Motor neuron (in vitro differentiated cells): Measurements from ENCODE around the gene TMSB4X. TPM values are rescaled to one million over a fixed set of nuclear protein-coding genes. Genes with fewer than 3 reads are reported as not detected.
"Not testable (repeated sequence)": the region's sequence is repeated elsewhere in the genome, so short reads cannot be mapped to it uniquely, and the experiment has no call there.

Experiments used
- ATAC-seq, 8 experiments: fragments of 200-7000 bp; cut with Tn5 transposase; replicated peaks in 6 of 8; 2 replicates each; pipeline ENCODE4 v1.8.0; 2021; ENCODE audit warnings: mild to moderate bottlenecking in 8 of 8, moderate library complexity in 8 of 8
- H3K27ac ChIP-seq, 2 donors: fragments of 250-450 bp; sonication (Bioruptor Pico); 2 replicates each; pipeline ENCODE4 v1.9.0; 2021; ENCODE audit warnings: antibody characterized with exemption in 2 of 2, mild to moderate bottlenecking in 2 of 2, moderate library complexity in 1 of 2
- H3K4me1 ChIP-seq, 2 donors: fragments of 250-450 bp; sonication (Bioruptor Pico); replicated peaks in 1 of 2; 2 replicates each; pipeline ENCODE4 v1.6.1; 2021; ENCODE audit warnings: antibody characterized with exemption in 2 of 2, mild to moderate bottlenecking in 2 of 2, moderate library complexity in 1 of 2
- H3K4me3 ChIP-seq, 5 donors: fragments of 250-450 bp; sonication (Bioruptor Pico); 2 replicates each; pipeline ENCODE4 v1.9.0; 2021; ENCODE audit warnings: antibody characterized with exemption in 5 of 5, mild to moderate bottlenecking in 5 of 5, moderate library complexity in 4 of 5
- WGBS, 10 experiments: fragments of 450-650 bp; shearing (Covaris generic); methylation state at CpG; one replicate each; pipeline ENCODE4 v1.0.0; 2022; 5-methylcytosine and 5-hydroxymethylcytosine counted together
- in situ Hi-C, 9 experiments: fragments of 400-800 bp; cut with MboI; loops; one replicate each; pipeline ENCODE4 v1.15.0; 2021; ENCODE audit warnings: low sequenced_read_pairs in 9 of 9, low pct_unique_long_range_greater_than_20kb in 2 of 9; ENCODE audit not compliant: unreplicated experiment in 9 of 9
- total RNA-seq, 8 experiments: library from RNA; unstranded; fragments of 300-600 nt; gene quantifications; 2 replicates each; pipeline versions ENCODE4 v1.2.3 to v1.2.4, GENCODE V29; 2022

The TMSB4X gene
- total RNA-seq, 8 experiments from 2014 or later, result 2,326 to 8,210 (median 4,514) TPM

DNA sequence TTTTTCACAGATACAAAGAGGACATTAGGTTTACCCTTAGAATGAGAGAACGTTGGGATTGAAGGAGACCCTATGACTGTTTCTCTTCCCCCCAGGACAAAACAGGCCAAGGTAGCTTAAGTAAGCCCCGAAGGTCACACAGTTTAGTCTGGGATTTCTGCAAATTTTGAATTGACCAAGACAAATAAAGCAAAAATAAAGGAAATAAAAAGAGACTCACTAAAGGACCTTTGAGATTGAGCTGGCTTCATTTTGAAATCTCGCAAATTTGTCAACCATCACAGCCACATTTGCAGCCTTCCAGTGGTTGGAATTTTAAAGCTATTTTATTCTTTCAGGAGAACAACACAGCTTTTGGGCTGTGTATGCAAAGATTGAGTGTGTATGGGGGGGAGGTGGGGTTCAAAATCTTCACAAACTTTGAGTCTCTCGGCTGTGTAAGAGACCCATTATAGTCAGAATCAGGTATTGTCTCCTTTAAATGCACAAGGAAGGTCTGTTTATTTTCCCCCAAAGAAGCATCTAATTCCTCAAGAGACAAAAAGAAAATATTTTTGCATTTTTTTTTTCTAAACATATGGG is 4.2 kb downstream of the TMSB4X start:
- in situ Hi-C loops, result loop anchor here in 1 of 9 experiments (25.0 kb wide), 1 partner anchor 508 kb away; no protein-coding TSS in a partner anchor
- Histone ChIP-seq H3K4me1 (peaks cover 12 to 25% of the 10 kb centered on the region in 2 donors), H3K27ac (peak overlapping the region; percentile 62 to 79), H3K4me3 (peak overlapping the region in 4 of 5 donors; percentile 9 to 98 (median 76))
- no peak for ATAC-seq
- WGBS, 10 experiments, result 16 to 36% (median 24%) methylated on average over 1 to 4 of the region's 4 CpGs; no CpG with 5 or more reads in 4 of the 10 experiments

DNA sequence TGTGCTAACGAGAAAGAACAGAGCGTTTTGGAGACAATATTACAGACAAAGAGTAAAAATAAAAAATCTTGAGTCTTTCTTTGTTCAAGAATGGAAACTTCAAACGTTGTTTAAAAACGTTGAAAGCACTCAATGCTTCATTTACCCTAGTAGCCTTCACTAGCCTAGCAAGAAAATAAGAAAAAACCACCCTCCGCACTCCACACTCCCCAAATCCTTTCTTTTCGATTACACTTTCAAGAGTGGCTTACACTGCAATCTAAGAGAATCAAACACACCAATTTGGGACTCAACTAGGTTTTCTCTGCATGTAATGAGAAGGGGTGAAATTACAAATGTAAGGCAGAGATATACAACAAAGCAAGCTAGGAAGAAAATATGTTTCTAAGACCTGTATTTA is 4.7 kb downstream of the TMSB4X start:
- H3K4me3 ChIP-seq, result no peak overlapping the region
- H3K27ac ChIP-seq, result peak overlapping the region in 1 of 2 donors; percentile 62
- in situ Hi-C loops, result loop anchor here in 1 of 9 experiments (25.0 kb wide), 1 partner anchor 508 kb away; no protein-coding TSS in a partner anchor
- ATAC-seq, result no peak
- WGBS, 10 experiments, result 0 to 39% (median 7%) methylated on average over 1 to 6 of the region's 6 CpGs
- H3K4me1 ChIP-seq, result peaks cover 12 to 22% of the 10 kb centered on the region in 2 donors

DNA sequence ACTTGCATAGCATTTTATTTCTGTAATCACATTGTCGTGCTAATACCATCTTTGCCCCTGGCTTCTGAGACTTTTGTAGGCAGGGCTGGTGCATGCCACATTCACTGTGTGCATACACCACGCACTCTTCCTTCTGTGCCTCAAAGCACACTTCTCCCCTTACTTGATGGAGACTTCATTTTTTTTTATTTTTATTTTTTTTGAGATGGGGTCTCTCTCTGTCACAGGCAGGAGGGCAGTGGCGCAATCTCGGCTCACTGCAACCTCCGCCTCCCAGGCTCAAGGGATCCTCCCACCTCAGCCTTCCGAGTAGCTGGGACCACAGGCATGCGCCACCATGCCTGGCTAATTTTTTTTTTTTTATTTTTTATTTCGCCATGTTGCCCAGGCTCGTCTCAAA is 5.1 kb downstream of the TMSB4X start:
- not testable (repeated sequence) for H3K4me3 ChIP-seq, H3K27ac ChIP-seq, ATAC-seq
- in situ Hi-C loops, result loop anchor here in 1 of 9 experiments (25.0 kb wide), 1 partner anchor 507 kb away; no protein-coding TSS in a partner anchor
- H3K4me1 ChIP-seq, result peaks cover 12 to 22% of the 10 kb centered on the region in 2 donors
- 46 to 100% (median 86%) methylated on average over 1 to 6 of the region's 9 CpGs; no CpG with 5 or more reads in 4 of the 10 experiments for WGBS, 10 experiments

DNA sequence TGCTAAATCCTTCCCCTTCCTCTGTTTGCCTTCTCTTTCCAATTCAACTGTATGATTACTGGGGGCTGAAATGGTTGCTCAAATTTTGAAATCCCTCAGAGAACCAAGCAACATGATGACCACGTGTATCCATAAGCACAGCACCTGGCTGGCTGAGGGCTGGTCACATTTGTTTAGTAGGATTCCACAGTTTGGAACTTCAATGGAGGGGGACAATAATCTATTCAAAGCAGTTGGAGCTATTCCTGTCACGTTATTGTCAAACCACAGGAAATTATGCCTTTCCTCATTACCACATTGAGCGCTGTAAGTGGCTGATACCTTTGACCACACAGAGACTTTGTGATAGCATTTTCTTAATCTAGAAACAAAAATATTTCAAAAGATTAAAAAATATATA is 7.0 kb downstream of the TMSB4X start:
- in situ Hi-C loops, result loop anchor here in 1 of 9 experiments (25.0 kb wide), 1 partner anchor 505 kb away; no protein-coding TSS in a partner anchor
- H3K27ac ChIP-seq, result no peak overlapping the region
- peaks cover 12 to 22% of the 10 kb centered on the region in 2 donors for H3K4me1 ChIP-seq
- H3K4me3 ChIP-seq, result no peak overlapping the region
- 60 to 90% (median 69%) methylated on average over 1 to 3 of the region's 3 CpGs; no CpG with 5 or more reads in 6 of the 10 experiments for WGBS, 10 experiments
- ATAC-seq, result no peak

DNA sequence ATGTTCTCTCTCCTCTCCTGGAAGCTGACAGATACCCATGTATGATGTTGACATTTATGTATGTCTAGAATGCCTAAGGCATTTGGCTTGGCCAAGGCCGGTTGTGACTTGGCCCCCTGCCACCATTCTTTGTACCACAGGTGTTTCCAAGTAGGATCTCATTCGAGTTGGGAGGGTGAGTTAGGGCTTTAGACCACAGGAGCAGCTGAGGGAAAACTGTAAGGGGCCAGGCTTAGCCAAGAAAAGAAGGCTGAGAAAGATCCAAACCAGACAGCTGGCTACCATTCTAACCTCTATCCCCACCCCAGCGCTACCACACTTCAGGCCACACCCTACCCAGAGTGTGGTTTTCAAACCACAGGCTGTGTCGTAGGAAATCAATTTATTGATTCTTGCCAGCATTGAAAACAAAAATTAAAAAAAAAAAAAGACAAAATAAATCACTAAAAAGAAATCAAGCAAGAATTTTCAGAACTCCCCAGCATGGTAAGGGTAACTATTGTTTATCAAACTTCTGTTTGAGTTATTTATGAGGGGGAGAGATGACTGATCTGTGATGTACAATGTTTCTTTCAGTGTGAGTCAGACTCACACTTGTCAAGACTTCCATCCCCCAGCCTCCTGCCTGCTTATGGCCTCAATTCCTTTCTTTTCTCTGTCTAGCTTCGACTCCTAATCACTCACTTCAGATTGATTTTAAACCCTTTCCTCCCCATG is 9.9 kb downstream of the TMSB4X start:
- WGBS, 10 experiments, result 0 to 73% (median 70%) methylated on average over 1 to 4 of the region's 5 CpGs; no CpG with 5 or more reads in 7 of the 10 experiments
- peak in 3 of 8 experiments; percentile 44 to 81 (median 71) for ATAC-seq
- in situ Hi-C loops, result loop anchor here in 1 of 9 experiments (25.0 kb wide), 1 partner anchor 503 kb away; no protein-coding TSS in a partner anchor
- no peak overlapping the region for H3K4me3 ChIP-seq
- H3K4me1 ChIP-seq, result peaks cover 0 to 7% of the 10 kb centered on the region in 2 donors
- H3K27ac ChIP-seq, result no peak overlapping the region

DNA sequence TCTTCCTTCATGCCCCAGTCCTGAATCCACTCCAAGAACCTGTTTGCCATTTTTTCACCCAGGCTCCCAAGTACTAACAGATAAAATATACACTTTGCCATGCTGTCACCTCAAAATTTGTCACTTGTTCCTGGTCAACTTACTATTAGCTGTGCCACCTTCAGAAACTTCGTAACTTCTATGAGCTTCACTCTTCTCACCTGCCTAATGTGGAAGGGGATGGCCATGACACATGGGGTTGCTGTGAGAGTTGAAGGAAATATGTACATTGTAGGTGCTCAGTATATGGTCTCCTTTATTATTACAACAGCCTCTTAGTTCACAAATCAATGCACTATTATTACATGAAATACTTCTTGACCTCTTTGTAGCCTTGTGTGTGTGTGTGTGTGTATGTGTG is 10.4 kb downstream of the TMSB4X start:
- Histone ChIP-seq H3K4me1 (peaks cover 0 to 3% of the 10 kb centered on the region in 2 donors), H3K4me3 (no peak overlapping the region), H3K27ac (no peak overlapping the region)
- ATAC-seq, result no peak
- in situ Hi-C loops, result loop anchor here in 1 of 9 experiments (25.0 kb wide), 1 partner anchor 502 kb away; no protein-coding TSS in a partner anchor
- 100% methylated on average over 1 of the region's 1 CpG; no CpG with 5 or more reads in 9 of the 10 experiments for WGBS, 10 experiments

DNA sequence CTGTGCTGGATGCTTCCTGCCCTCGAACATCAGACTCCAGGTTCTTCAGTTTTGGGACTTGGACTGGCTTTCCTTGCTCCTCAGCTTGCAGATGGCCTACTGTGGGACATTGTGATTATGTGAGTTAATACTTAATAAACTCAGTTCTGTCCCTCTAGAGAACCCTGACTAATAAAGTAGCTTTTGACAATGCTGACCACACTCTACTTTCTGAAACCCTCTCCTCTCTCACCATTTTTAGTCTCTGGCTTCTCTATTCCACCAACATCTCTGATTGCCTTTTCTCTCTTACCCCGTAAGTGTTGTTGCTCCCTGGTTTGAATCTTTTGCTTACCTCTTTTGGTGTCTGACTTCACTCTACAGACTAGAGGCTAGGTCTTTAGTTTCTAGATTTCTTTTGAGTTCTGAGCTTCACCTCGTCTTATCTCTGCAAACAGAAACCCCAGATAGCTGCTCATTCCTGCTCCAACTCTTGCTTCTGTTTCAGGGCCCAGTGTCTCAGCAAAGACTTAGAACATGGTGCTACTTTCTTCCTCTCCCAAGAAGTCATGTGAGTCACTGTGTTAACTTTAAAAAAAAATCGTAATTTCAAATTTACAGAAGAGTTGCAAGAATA is 11.4 kb downstream of the TMSB4X start:
- Histone ChIP-seq H3K27ac (no peak overlapping the region), H3K4me1 (no peaks in the 10 kb centered on the region), H3K4me3 (no peak overlapping the region)
- in situ Hi-C loops, result loop anchor here in 1 of 9 experiments (25.0 kb wide), 1 partner anchor 501 kb away; no protein-coding TSS in a partner anchor
- ATAC-seq, result no peak
- WGBS, 10 experiments, result 70 to 100% (median 83%) methylated on average over 1 to 3 of the region's 4 CpGs; no CpG with 5 or more reads in 3 of the 10 experiments

DNA sequence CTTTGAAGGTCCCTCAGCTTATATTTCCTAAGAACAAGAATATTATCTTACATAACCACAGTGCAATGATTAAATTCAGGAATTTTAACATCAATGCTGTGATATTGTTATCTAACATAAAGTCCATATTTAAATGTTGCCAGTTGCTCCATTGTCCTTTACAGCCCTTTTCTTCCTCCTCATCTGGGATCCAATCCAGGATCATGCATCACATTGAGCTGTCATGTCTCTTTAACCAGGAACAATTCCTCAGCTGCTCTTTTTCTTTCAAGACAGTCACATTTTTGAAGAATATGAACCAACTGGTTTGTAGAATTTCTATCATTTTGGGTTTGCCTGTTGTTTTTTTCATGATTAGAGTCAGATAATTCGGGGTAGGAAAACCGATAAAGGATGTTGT is 12.0 kb downstream of the TMSB4X start:
- no peak for ATAC-seq
- Histone ChIP-seq H3K27ac (no peak overlapping the region), H3K4me1 (no peaks in the 10 kb centered on the region), H3K4me3 (no peak overlapping the region)
- 20 to 100% (median 100%) methylated on average over 1 to 2 of the region's 2 CpGs; no CpG with 5 or more reads in 7 of the 10 experiments for WGBS, 10 experiments
- in situ Hi-C loops, result loop anchor here in 1 of 9 experiments (25.0 kb wide), 1 partner anchor 500 kb away; no protein-coding TSS in a partner anchor

DNA sequence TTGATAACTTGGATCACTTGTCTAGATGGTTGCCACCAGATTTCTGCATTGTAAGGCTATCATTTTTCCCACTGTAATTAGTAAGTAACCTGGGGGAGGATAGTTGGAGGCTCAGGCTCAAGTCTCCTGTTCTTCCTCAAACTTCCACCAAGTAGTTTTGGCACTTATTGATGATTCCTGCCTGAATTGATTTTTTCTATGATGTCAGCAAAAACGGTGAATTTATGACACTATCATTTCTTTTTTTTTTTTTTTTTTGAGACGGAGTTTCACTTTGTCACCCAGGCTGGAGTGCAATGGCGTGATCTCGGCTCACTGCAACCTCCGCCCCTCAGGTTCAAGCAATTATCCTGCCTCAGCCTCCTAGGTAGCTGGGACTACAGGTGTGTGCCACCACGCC is 12.4 kb downstream of the TMSB4X start:
- ATAC-seq, result no peak
- H3K27ac ChIP-seq, result no peak overlapping the region
- no peak overlapping the region for H3K4me3 ChIP-seq
- in situ Hi-C loops, result loop anchor here in 1 of 9 experiments (25.0 kb wide), 1 partner anchor 500 kb away; no protein-coding TSS in a partner anchor
- H3K4me1 ChIP-seq, result no peaks in the 10 kb centered on the region
- WGBS, 10 experiments, result 66 to 100% (median 100%) methylated on average over 1 to 5 of the region's 6 CpGs; no CpG with 5 or more reads in 5 of the 10 experiments

DNA sequence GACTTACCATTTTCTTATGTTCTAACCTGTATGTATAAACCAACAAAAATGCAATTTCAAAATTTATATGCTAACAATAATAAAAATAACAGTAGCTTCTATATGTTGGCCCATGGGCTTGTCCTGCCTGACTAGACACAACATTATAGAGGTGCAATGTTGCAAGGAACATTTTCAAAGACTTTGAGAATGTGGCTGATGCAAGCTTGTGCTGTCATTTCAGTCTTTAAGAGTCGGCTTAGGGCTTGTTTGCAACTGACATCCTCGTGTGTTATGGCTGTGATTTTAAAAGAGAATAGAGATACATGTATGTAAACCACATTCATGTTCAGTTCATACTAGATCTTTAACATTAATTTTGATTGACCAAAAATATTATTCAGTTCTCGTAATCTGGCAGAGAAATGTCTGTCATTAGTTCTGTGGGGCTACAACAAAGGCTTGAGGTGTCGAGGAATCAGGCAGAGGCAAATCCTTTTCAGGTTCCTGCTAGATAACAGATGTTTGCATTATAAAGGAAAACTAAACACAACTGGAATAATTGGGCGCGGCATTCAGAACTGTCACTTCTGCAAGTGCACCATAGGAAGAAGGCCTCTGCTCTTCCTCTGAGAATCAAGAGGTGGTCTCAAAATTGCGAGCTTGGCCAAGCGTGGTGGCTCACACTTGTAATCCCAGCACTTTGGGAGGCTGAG is 13.1 kb downstream of the TMSB4X start:
- Histone ChIP-seq H3K4me3 (no peak overlapping the region), H3K27ac (no peak overlapping the region), H3K4me1 (no peaks in the 10 kb centered on the region)
- in situ Hi-C loops, result loop anchor here in 1 of 9 experiments (25.0 kb wide), 1 partner anchor 499 kb away; no protein-coding TSS in a partner anchor
- ATAC-seq, result no peak
- WGBS, 10 experiments, result 80 to 91% (median 89%) methylated on average over 1 to 6 of the region's 8 CpGs; no CpG with 5 or more reads in 6 of the 10 experiments

DNA sequence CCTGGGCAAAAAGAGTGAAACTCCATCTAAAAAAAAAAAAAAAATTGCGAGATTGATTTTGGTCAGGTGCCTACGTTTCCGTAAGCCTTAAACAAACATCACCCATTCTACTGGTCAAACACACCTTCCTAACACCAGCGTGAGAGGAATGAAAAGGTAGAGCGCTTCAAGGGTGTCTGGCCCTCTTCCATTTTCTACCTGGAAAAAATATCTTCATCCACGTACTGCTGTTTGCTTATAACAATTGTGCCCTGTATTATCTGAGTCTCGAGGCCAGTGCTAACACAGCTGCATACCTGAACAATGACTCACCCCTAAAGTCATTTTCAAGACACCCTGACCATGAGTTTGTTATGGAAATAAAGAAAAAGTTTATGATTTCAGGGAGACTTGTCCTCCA is 13.9 kb downstream of the TMSB4X start:
- Histone ChIP-seq H3K4me1 (no peaks in the 10 kb centered on the region), H3K4me3 (no peak overlapping the region), H3K27ac (no peak overlapping the region)
- ATAC-seq, result no peak
- in situ Hi-C loops, result loop anchor here in 1 of 9 experiments (25.0 kb wide), 1 partner anchor 499 kb away; no protein-coding TSS in a partner anchor
- 0 to 85% (median 76%) methylated on average over 1 to 5 of the region's 7 CpGs; no CpG with 5 or more reads in 6 of the 10 experiments for WGBS, 10 experiments

DNA sequence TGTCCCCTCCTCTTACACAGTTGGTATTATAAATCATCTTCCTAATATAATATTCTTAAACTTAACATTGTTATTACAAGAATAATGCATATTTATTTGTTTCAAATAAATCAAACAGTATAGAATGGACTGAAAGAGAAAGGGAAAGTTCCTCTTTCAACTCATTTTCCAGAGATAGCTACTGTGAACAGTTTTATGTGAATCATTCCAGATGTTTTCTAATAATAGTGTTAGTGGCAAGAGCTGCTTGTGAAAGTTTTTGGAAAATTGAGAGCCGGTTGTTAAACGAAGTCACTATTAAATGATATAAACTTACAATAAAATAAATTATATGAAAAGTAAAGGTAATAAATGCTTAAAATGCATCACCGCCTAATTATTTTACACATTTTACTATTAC is 14.6 kb downstream of the TMSB4X start:
- in situ Hi-C loops, result loop anchor here in 1 of 9 experiments (25.0 kb wide), 1 partner anchor 498 kb away; no protein-coding TSS in a partner anchor
- H3K27ac ChIP-seq, result no peak overlapping the region

More for the DNA sequence above, 14.6 kb downstream of the TMSB4X start:
- 10 to 100% (median 82%) methylated on average over 1 to 3 of the region's 3 CpGs; no CpG with 5 or more reads in 3 of the 10 experiments for WGBS, 10 experiments
- H3K4me1 ChIP-seq, result no peaks in the 10 kb centered on the region
- no peak overlapping the region for H3K4me3 ChIP-seq
- no peak for ATAC-seq
